Erythroblast (primary cell): ENCODE measurements around the gene CRCP.
"Not testable (repeated sequence)": the region's sequence is repeated elsewhere in the genome, so short reads cannot be mapped to it uniquely, and the experiment has no call there.

Source experiments
- DNase-seq, 2 experiments: peaks; one replicate each; lab custom pipeline; 2025; lab: John Stamatoyannopoulos, UW
- GATA1 ChIP-seq: IDR thresholded peaks from 2 replicates; pipeline ENCODE4 v1.6.1; 2011; ENCODE audit warnings: low read depth, mild to moderate bottlenecking, control low read depth, low read length, moderate library complexity
- POLR2A ChIP-seq: IDR thresholded peaks from 2 replicates; pipeline ENCODE4 v1.6.1; 2011; ENCODE audit warnings: mild to moderate bottlenecking, low read length

The CRCP gene

GRCh38 chr7:66125052-66125694, 10.5 kb downstream of the CRCP start:
- DNase-seq = no peak

GRCh38 chr7:66125781-66126352, 11.2 kb downstream of the CRCP start:
- DNase-seq = not testable (repeated sequence)

More at GRCh38 chr7:66125052-66125694, 10.5 kb downstream of the CRCP start:
- no peak for TF ChIP-seq POLR2A
- no peak for TF ChIP-seq GATA1

GRCh38 chr7:66127172-66127571, 12.5 kb downstream of the CRCP start:
- DNase-seq = not testable (repeated sequence)

DNA sequence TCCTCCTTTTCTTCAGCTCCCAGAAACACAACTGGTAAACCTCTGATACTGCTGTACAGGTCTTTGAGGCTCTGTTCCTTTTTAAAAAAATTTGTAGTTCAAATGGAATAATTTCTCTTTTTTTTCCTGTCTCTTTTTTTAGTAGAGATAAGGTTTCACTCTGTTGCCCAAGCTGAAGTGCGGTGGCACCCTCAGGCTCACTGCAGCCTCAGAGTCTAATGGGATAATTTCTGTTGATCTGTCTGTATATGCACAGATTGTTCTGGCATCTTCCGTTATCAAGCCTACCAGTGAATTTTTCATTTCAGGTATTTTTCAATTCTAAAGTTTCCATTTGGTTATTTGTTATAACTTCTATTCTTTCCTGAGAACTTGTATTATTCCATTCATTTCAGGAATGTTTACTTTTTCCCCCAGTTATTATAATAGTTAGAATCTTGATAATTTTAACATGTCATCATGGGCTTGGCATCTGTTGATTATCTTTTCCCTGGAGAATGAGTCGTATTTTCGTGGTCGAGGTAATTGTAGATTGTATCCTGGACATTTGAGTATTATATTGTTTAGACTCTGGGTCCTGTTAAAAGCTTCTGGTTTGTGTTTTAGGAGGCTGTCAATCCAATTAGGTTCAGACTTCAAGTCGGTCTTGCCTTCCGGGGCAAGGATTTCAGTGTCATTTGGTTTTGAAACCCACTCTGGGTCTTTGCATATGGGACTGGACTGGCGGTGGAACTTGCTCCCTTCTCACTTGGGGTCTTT, 24.5 kb downstream of the CRCP start:
- TF ChIP-seq GATA1 (no peak), POLR2A (no peak)
- DNase-seq = no peak

GRCh38 chr7:66140924-66141323, 26.3 kb downstream of the CRCP start:
- TF ChIP-seq GATA1 = no peak
- TF ChIP-seq POLR2A = no peak
- DNase-seq = peak in 1 of 2 experiments; percentile 7

- TF ChIP-seq GATA1 = no peak
- no peak for TF ChIP-seq POLR2A
- DNase-seq = no peak
These were observed 27.7 kb downstream of the CRCP start for GRCh38 chr7:66142334-66142733.

GRCh38 chr7:66142996-66143395, 28.3 kb downstream of the CRCP start:
- TF ChIP-seq GATA1 = no peak
- no peak for TF ChIP-seq POLR2A
- no peak for DNase-seq

GRCh38 chr7:66143876-66144332, 29.3 kb downstream of the CRCP start:
- TF ChIP-seq POLR2A (no peak), GATA1 (no peak)
- no peak for DNase-seq

- no peak for DNase-seq
- TF ChIP-seq POLR2A (no peak), GATA1 (no peak)
These were observed 30.9 kb downstream of the CRCP start for GRCh38 chr7:66145400-66146104.

DNA sequence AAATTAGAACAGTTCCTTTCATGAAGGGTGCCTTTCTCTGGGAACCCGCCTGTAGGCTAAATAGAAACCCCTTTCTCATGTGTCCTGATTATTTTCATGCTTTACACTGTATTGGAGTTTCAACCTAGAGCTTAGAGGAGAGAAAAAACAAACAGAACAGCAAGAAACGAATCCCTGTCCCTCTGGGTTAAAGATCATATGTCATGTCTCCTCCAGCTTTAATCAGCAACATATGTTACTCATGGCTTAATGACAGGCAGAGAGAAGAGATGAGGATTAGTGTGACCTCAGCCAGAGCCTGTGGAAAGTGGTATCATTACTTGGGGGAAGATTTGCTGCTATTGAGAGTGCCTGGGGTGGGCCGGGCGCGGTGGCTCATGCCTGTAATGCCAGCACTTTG, 32.1 kb downstream of the CRCP start:
- no peak for TF ChIP-seq POLR2A
- TF ChIP-seq GATA1 = no peak
- no peak for DNase-seq

DNA sequence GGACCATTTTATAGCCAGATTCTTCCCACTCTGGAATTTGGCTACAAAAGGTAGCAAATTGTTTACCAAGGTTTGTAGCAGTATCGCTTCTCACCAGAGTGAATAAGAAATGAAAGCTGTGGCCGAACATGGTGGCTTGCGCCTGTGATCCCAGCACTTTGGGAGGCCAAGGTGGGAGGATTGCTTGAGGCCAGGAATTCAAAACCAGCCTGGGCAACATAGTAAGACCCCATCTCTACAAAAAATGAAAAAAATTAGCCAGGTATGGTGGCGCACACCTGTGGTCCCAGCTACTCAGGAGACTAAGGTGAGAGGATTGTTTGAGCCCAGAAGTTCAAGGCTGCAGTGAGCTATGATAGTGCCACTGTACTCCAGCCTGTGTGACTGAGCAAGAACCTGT, 33.0 kb downstream of the CRCP start:
- not testable (repeated sequence) for DNase-seq

GRCh38 chr7:66150471-66150870, 35.8 kb downstream of the CRCP start:
- TF ChIP-seq GATA1 (no peak), POLR2A (no peak)
- DNase-seq = no peak

DNA sequence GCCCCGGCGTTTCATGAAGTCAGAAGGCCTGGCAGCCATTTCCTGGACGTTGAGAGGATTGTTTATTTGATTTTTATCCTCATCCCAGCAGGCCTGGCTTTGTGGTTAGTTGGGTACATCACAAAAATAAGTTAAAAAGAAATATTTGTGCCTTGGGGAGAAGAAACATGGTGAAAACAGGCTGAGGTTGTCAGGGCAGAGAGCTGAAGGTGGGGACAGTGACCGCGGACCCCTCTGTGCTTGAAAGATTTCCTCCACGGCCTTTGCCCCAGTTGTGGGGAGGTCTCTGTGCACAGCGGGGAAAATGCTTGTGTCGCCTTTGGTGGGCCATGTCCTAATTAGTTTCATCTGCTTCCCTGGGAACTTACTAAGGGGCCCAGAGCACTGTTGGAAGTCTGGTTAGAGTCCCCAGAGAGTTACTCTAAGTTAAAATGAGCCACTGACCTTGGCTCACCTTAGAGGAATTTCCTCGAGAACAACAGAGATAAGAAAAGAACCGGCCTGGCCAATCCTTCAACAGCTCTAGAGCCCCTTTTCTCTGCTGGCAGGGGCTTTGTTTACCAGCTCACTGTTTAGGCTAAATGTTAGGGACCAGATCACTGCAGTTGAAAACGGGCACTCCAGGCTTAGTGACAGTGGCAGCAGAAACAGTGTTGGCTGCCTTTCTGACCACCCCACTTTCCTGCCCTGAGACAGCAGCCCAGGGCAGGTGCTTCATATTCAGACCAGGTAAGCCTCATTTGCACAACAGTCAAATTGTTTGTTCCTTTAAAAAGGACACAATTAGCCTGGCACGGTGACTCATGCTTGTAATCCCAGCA, 37.9 kb downstream of the CRCP start:
- DNase-seq = no peak
- TF ChIP-seq POLR2A = no peak
- no peak for TF ChIP-seq GATA1
